ENCODE results near the gene GPX6. TPM values are rescaled to one million over a fixed set of nuclear protein-coding genes. Genes with fewer than 3 reads are reported as not detected.

Gene GPX6
- total RNA-seq, 4 donors from 2014 or later = not detected

DNA sequence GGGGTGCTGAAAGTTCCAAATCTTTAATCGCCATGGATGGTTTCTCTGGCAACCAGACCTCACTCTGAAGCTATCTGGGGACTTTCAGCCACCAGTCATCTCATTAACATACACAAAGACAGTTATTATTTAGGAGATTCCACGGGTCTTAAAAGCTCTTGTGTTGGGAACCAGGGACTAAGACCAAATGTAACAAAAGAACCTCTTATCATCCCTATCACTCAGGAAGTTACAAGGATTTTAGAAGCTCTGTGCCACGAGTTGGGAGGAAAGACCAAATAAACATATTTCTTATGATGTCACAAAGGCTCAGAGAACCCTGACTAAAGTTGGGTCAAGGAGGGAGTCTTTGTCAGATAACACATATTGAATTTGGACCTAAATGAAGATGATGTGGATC lies 17.7 kb downstream of the GPX6 start:
- H3K4me3 ChIP-seq = no peak overlapping the region
- H3K36me3 ChIP-seq = no peaks in the 10 kb centered on the region
- H3K27ac ChIP-seq = no peak overlapping the region
- no peaks in the 10 kb centered on the region for H3K9me3 ChIP-seq
- intact Hi-C loops (cut with DNase I; ENCODE audit: low total_unique reads) = no loop called here
- no peak for DNase-seq
- TF ChIP-seq POLR2A (IDR thresholded peaks at IDR 0.05) = no peak
- TF ChIP-seq, protein P1, sequence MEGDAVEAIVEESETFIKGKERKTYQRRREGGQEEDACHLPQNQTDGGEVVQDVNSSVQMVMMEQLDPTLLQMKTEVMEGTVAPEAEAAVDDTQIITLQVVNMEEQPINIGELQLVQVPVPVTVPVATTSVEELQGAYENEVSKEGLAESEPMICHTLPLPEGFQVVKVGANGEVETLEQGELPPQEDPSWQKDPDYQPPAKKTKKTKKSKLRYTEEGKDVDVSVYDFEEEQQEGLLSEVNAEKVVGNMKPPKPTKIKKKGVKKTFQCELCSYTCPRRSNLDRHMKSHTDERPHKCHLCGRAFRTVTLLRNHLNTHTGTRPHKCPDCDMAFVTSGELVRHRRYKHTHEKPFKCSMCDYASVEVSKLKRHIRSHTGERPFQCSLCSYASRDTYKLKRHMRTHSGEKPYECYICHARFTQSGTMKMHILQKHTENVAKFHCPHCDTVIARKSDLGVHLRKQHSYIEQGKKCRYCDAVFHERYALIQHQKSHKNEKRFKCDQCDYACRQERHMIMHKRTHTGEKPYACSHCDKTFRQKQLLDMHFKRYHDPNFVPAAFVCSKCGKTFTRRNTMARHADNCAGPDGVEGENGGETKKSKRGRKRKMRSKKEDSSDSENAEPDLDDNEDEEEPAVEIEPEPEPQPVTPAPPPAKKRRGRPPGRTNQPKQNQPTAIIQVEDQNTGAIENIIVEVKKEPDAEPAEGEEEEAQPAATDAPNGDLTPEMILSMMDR (IDR thresholded peaks at IDR 0.05) = no peak
- no peaks in the 10 kb centered on the region for H3K4me1 ChIP-seq
- no peaks in the 10 kb centered on the region for H3K27me3 ChIP-seq

DNA sequence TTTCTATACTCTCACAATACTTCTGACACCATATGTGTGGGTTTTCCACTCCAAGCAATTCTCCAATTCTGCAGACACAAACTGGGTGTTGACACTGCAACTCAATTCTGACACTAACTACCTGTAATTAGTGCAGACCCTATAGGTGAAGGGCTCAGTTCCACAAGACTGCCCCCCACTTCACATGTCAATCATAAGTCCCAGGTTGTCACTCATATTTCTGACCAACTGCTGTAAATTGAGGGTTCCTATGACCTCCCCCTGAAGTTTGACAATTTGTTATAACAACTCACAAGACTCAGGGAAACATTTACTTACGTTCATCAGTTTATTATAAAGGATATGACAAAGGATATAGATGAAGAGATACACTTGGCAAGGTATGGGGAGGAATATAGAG lies 18.3 kb downstream of the GPX6 start:
- no peaks in the 10 kb centered on the region for H3K9me3 ChIP-seq
- no peak for DNase-seq
- intact Hi-C loops (cut with DNase I; ENCODE audit: low total_unique reads) = no loop called here

DNA sequence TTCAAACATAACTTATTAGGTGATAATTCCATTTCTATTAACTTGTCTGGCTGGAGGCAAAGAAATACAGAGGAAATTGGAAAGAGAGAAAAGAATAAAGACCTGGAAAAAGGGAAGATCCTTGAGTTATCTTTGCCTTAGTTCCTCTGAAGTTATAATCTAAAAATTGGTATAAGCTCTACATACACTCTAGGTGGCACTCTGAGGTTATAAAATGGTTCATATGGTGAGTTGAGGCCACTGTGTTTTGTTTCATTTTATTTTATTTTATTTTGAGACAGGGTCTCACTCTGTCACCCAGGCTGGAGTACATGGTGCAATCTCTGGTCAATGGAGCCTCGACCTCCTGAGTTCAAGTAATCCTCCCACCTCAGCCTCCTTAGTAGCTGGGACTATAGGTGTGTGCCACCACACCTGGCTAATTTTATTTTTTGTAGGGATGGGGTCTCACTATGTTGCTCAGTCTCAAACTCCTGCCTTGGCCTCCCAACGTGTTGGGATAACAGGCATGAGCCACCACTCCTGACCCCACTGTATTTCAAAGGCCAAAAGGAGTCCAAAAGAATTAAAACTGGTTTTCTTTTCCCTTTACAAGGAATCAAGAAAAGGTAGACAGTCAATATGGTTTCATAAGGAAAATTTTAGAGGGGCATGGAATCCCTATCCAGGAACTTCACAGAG lies 19.4 kb downstream of the GPX6 start:
- H3K36me3 ChIP-seq = no peaks in the 10 kb centered on the region
- intact Hi-C loops (cut with DNase I; ENCODE audit: low total_unique reads) = no loop called here
- no peak for DNase-seq
- H3K4me3 ChIP-seq = no peak overlapping the region
- H3K4me1 ChIP-seq = no peaks in the 10 kb centered on the region
- no peak for TF ChIP-seq POLR2A (IDR thresholded peaks at IDR 0.05)
- TF ChIP-seq, protein P1 (IDR thresholded peaks at IDR 0.05) = no peak
- no peaks in the 10 kb centered on the region for H3K27me3 ChIP-seq
- no peaks in the 10 kb centered on the region for H3K9me3 ChIP-seq
- H3K27ac ChIP-seq = no peak overlapping the region

More for the DNA sequence above, 18.3 kb downstream of the GPX6 start:
- TF ChIP-seq, protein P1 (IDR thresholded peaks at IDR 0.05) = no peak
- no peak for TF ChIP-seq POLR2A (IDR thresholded peaks at IDR 0.05)
- Histone ChIP-seq H3K27me3 (no peaks in the 10 kb centered on the region), H3K27ac (no peak overlapping the region), H3K4me1 (no peaks in the 10 kb centered on the region), H3K4me3 (no peak overlapping the region), H3K36me3 (no peaks in the 10 kb centered on the region)

DNA sequence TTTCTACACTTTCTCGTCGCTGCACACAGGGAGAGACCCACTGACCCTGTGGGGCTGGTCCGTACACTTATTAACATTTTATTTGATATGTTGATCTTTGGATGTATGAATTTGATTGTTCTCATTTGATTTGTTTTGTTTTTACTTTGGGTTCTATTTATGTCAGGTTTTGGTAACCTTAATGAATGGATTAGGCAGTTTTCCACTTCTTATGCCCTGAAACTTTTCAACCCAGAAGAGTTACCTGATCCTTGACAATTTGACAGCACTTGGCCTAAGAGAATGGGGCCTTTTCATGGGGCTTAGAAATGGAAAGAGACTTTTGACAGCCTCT lies 23.6 kb downstream of the GPX6 start:
- Histone ChIP-seq H3K4me3 (no peak overlapping the region), H3K27ac (no peak overlapping the region), H3K4me1 (no peaks in the 10 kb centered on the region), H3K9me3 (no peaks in the 10 kb centered on the region), H3K27me3 (no peaks in the 10 kb centered on the region), H3K36me3 (no peaks in the 10 kb centered on the region)
- TF ChIP-seq, protein P1 (IDR thresholded peaks at IDR 0.05) = no peak
- TF ChIP-seq POLR2A (IDR thresholded peaks at IDR 0.05) = no peak
- no peak for DNase-seq
- intact Hi-C loops (cut with DNase I; ENCODE audit: low total_unique reads) = no loop called here

DNA sequence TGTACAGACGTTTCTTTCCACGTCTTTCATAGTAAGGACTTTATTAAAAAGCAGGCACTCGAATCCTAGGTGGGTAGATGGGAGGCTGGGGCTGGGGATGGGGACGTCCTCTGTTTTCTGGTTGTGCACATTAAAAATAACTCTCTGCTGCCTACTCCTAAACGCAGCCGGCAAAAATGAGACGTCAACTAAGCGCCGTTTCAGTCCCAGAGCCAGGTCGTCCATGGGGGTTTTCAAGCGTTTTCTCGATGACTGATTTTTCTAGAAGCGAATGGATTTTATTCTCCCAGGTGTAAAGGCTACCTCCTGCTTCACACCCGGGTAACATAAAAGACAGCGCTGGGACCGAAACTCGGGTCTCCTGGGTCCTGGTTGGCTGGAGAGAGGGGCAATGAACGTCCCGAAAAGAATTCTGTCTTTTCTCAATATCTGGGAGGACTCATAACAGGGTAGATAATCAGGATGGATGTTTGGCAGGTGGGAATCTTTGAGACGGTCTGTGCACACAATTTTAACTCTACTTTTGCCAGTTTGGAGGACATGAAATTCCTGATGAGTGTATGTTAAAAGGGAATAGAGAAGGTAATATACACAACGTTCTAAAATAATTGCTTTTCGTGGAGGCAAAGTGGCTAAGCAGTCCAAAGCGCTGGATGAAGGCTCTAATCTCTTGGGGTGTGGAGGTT lies 25.2 kb downstream of the GPX6 start:
- H3K27me3 ChIP-seq = no peaks in the 10 kb centered on the region
- no peaks in the 10 kb centered on the region for H3K36me3 ChIP-seq
- peak overlapping the region; percentile 46 to 56 for H3K4me3 ChIP-seq
- no peaks in the 10 kb centered on the region for H3K4me1 ChIP-seq
- peak overlapping the region; percentile 90 to 95 for H3K27ac ChIP-seq
- H3K9me3 ChIP-seq = no peaks in the 10 kb centered on the region
- DNase-seq = peak; percentile 26 to 35
- TF ChIP-seq POLR2A (IDR thresholded peaks at IDR 0.05) = no peak
- TF ChIP-seq, protein P1 (IDR thresholded peaks at IDR 0.05) = no peak
- intact Hi-C loops (cut with DNase I; ENCODE audit: low total_unique reads) = no loop called here
